K562 (cell line): Measurements from ENCODE around the gene KIF26B. TPM values are rescaled to one million over a fixed set of nuclear protein-coding genes. Genes with fewer than 3 reads are reported as not detected.

Source experiments
- ATAC-seq: fragments of 200-7000 bp; cut with Tn5 transposase; 3 replicates; pipeline ENCODE4 v1.9.1; 2020; ENCODE audit warnings: moderate library complexity
- BruUV-seq: library from RNA; stranded (reverse); fragments of 400-500 nt; replicated peaks from 2 replicates; lab custom pipeline; 2021; lab: Mats Ljungman, UMichigan
- CTCF ChIA-PET: fragments of 300-600 bp; formaldehyde crosslinking; extraction: SDS; loops from one replicate; lab custom pipeline; 2021; ENCODE audit warnings: low intra/inter-chr PET ratio; lab: Yijun Ruan, JAX
- POLR2A ChIA-PET: fragments of 300-600, 350-650 bp; sonication (Branson Sonifier 250); formaldehyde crosslinking; extraction: SDS; loops from one replicate; lab custom pipeline; 2021; ENCODE audit warnings: antibody characterized with exemption, inconsistent platforms; lab: Yijun Ruan, JAX
- DNase-seq, 4 experiments: peaks; one replicate each; pipeline versions ENCODE4 v3.0.0 to v3.0.0-alpha.2; 2011 to 2018; ENCODE audit warnings: low spot score in 3 of 4, mixed read lengths in 3 of 4; ENCODE audit errors: extremely low read depth in 1 of 4
- FAIRE-seq: peaks from 2 replicates; lab custom pipeline; 2011; peaks lifted over from hg19 to GRCh38; lab: Jason Lieb, UNC
- H2AFZ ChIP-seq: 2 replicates; pipeline ENCODE4 v1.6.0; 2011; ENCODE audit warnings: low read depth, low read length, control low read depth, inconsistent platforms
- H3K27ac ChIP-seq: fragments of 200-600 bp; 3 replicates; pipeline ENCODE4 v1.8.0; 2011; ENCODE audit warnings: low read depth, mild to moderate bottlenecking, control low read depth, inconsistent platforms, low read length, moderate library complexity, mixed read lengths; ENCODE audit errors: extremely low read depth
- H3K27me3 ChIP-seq, 2 experiments: fragments of 300-600 bp in 1 of 2; 2 replicates in 1 of 2; 3 replicates in 1 of 2; pipeline versions ENCODE4 v1.6.0 to v1.8.0; 2011; ENCODE audit warnings: inconsistent platforms in 2 of 2, low read length in 2 of 2, mild to moderate bottlenecking in 1 of 2, mixed read lengths in 1 of 2, moderate library complexity in 1 of 2; ENCODE audit not compliant: control insufficient read depth in 2 of 2, insufficient read depth in 2 of 2
- H3K36me3 ChIP-seq: fragments of 300-600 bp; 3 replicates; pipeline ENCODE4 v1.8.0; 2011; ENCODE audit warnings: mild to moderate bottlenecking, low read length, inconsistent platforms; ENCODE audit not compliant: control insufficient read depth, insufficient read depth
- H3K4me1 ChIP-seq, 2 experiments: fragments of 200-600 bp in 1 of 2; replicated peaks in 1 of 2; 2 replicates in 1 of 2; 3 replicates in 1 of 2; pipeline versions ENCODE4 v1.5.1 to v1.8.0; 2011; ENCODE audit warnings: inconsistent platforms in 2 of 2, low read length in 2 of 2, mild to moderate bottlenecking in 1 of 2, mixed read lengths in 1 of 2, moderate library complexity in 1 of 2; ENCODE audit not compliant: control insufficient read depth in 2 of 2, insufficient read depth in 2 of 2
- H3K4me2 ChIP-seq: 2 replicates; pipeline ENCODE4 v1.6.1; 2011; ENCODE audit warnings: low read length, control low read depth, inconsistent platforms, mixed read lengths; ENCODE audit not compliant: insufficient read depth
- H3K4me3 ChIP-seq: fragments of 200-600 bp; sonication (generic), shearing (Covaris generic); 2 replicates; pipeline ENCODE4 v1.5.1; 2016; ENCODE audit warnings: control low read depth, inconsistent platforms
- H3K79me2 ChIP-seq: fragments of 200-600 bp; 3 replicates; pipeline ENCODE4 v1.8.0; 2011; ENCODE audit warnings: low read length, inconsistent platforms; ENCODE audit not compliant: control insufficient read depth, insufficient read depth
- H3K9ac ChIP-seq, 2 experiments: 2 replicates each; pipeline versions ENCODE4 v1.6.0 to v1.6.1; 2011; ENCODE audit warnings: low read depth in 2 of 2, low read length in 2 of 2, control low read depth in 1 of 2, inconsistent platforms in 1 of 2, mild to moderate bottlenecking in 1 of 2, mixed read lengths in 1 of 2; ENCODE audit not compliant: insufficient read depth in 1 of 2
- H3K9me1 ChIP-seq: one replicate; pipeline ENCODE4 v1.6.0; 2011; ENCODE audit warnings: inconsistent platforms, mild to moderate bottlenecking, low read length, moderate library complexity; ENCODE audit not compliant: control insufficient read depth, insufficient read depth
- H3K9me3 ChIP-seq: replicated peaks from 2 replicates; pipeline ENCODE4 v1.5.1; 2011; ENCODE audit warnings: low read depth, low read length, inconsistent platforms; ENCODE audit not compliant: control insufficient read depth, insufficient read depth
- H4K20me1 ChIP-seq: replicated peaks from 2 replicates; pipeline ENCODE4 v1.6.1; 2011; ENCODE audit warnings: low read length, inconsistent platforms, mixed read lengths; ENCODE audit not compliant: control insufficient read depth, insufficient read depth
- HEY1 ChIP-seq: fragments of 250-450 bp; sonication (Bioruptor Pico); IDR thresholded peaks from 2 replicates; pipeline ENCODE4 v1.5.0; 2020; ENCODE audit warnings: mild to moderate bottlenecking, moderate library complexity, borderline replicate concordance
- MBD2 ChIP-seq: sonication (generic); IDR thresholded peaks from 2 replicates; pipeline ENCODE4 v1.6.1; 2016; ENCODE audit warnings: low read depth, borderline replicate concordance
- RBM34 ChIP-seq: fragments of 200-400 bp; formaldehyde crosslinking; IDR thresholded peaks from 2 replicates; pipeline ENCODE4 v1.6.1; 2018; ENCODE audit warnings: low read length, borderline replicate concordance; ENCODE audit not compliant: insufficient read depth
- ZNF408 ChIP-seq: fragments of 250-450 bp; sonication (Bioruptor Pico); IDR thresholded peaks from 2 replicates; pipeline ENCODE4 v1.4.0; 2020; ENCODE audit warnings: low read depth, mild to moderate bottlenecking, moderate library complexity
- ZNF431 ChIP-seq: sonication (generic); formaldehyde crosslinking; IDR thresholded peaks from 2 replicates; pipeline ENCODE4 v1.8.0; 2022; ENCODE audit warnings: mild to moderate bottlenecking, missing genetic modification reagents
- ZSCAN32 ChIP-seq: fragments of 450-650 bp; formaldehyde crosslinking; IDR thresholded peaks from 2 replicates; pipeline ENCODE4 v1.4.0; 2020; ENCODE audit warnings: mild to moderate bottlenecking, moderate library complexity
- WGBS: fragments of 100-300 bp; shearing (Covaris generic); methylation state at CpG from one replicate; pipeline ENCODE4 v1.1.6; 2016; ENCODE audit warnings: low coverage, mixed read lengths; ENCODE audit not compliant: insufficient coverage; ENCODE audit errors: missing lambda C conversion rate; 5-methylcytosine and 5-hydroxymethylcytosine counted together
- in situ Hi-C: fragments of 300-500 bp; cut with MboI; formaldehyde crosslinking; loops from 4 replicates; pipeline ENCODE4 v1.15.0; 2018; ENCODE audit warnings: inconsistent platforms, mixed read lengths
- intact Hi-C: fragments of 100-400 bp; cut with micrococcal nuclease; formaldehyde crosslinking; loops from 2 replicates; pipeline ENCODE4 v1.14.2; 2022
- polyA plus RNA-seq, 8 experiments: library from polyadenylated mRNA; depleted of rRNA in 4 of 8; stranded (reverse) in 5 of 8; unstranded in 3 of 8; fragments of >200 nt; fragmentation: Nextera tagmentation in 2 of 8; fragmentation: Illumina TruSeq in 1 of 8; extraction: Ambion mirVana in 2 of 8; extraction: Trizol in 1 of 8; gene quantifications; 2 replicates each; pipeline versions ENCODE4 v1.2.1 to v1.2.3, GENCODE V29; 2011 to 2014; ENCODE audit warnings: inconsistent platforms in 1 of 8, missing spikeins in 1 of 8
- total RNA-seq, 7 experiments: library from RNA; depleted of rRNA in 6 of 7; stranded (reverse); fragments of >200 nt in 6 of 7; fragmentation: Illumina TruSeq in 2 of 7; extraction: Trizol in 2 of 7; gene quantifications; 2 replicates each; pipeline versions ENCODE4 v1.2.1 to v1.2.3, GENCODE V29; 2011 to 2021; ENCODE audit warnings: low replicate concordance in 1 of 7
- TF ChIP-seq, protein P1 (sequence below), 2 experiments: fragments of 450-650 bp; IDR thresholded peaks; 2 replicates each; pipeline ENCODE4 v1.6.1; 2018; ENCODE audit warnings: mild to moderate bottlenecking in 2 of 2, low read depth in 1 of 2; ENCODE audit not compliant: partially characterized antibody in 2 of 2
- TF ChIP-seq, protein P2 (sequence below): IDR thresholded peaks from 2 replicates; pipeline ENCODE4 v1.6.1; 2012; ENCODE audit warnings: low read depth, low read length, improper control_type of control experiment, borderline replicate concordance
- TF ChIP-seq, protein P3 (sequence below): fragments of 450-650 bp; formaldehyde crosslinking; IDR thresholded peaks from 2 replicates; pipeline ENCODE4 v1.4.0; 2022; ENCODE audit warnings: missing genetic modification characterization
- TF ChIP-seq, protein P4 (sequence below): fragments of 450-650 bp; IDR thresholded peaks from 2 replicates; pipeline ENCODE4 v1.6.1; 2016; ENCODE audit warnings: missing biosample characterization, missing genetic modification characterization

Gene KIF26B
- total and polyA plus RNA-seq, 9 of the 15 experiments (the other 6 are each of a cell fraction or from before 2014, with no cell fraction given) = 0.02 to 0.08 (median 0.03) TPM; not detected in 6

DNA sequence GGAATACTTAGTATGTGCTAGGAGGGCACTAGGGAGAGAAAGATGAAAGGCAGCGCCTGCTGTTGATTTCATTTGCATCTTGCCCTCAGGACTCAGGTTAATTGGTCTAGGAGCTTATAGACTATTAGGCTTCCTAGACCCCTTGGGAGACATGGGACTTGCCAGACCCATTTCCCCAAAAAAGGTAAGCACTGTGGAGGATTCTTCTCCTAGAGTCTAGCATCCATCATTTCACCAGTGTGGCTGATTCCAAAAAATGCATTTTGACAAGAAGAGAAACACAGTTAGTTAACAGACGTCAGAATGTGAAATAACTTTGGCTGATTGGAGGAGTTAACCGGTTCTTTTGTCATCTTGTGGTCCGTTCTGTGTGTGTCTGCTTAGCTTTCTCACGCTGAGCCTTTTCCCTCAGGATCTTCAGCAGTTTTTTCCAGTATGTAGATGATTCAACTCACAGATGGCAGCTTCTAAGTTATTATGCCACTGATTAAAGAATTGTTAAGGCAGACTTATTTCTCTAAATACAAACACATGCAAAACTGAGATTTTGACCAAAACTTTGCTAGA lies 108.8 kb downstream of the KIF26B start:
- FAIRE-seq (no peak), ATAC-seq (no peak), DNase-seq (no peak)
- Histone ChIP-seq H3K4me1 (no peaks in the 10 kb centered on the region), H3K27ac (no peak overlapping the region), H3K9me3 (no peaks in the 10 kb centered on the region), H3K4me3 (no peak overlapping the region), H3K9ac (no peak overlapping the region), H3K36me3 (no peaks in the 10 kb centered on the region), H3K27me3 (peaks cover 43 to 67% of the 10 kb centered on the region in 2 experiments), H4K20me1 (no peaks in the 10 kb centered on the region), H3K9me1 (no peaks in the 10 kb centered on the region), H3K79me2 (no peaks in the 10 kb centered on the region), H3K4me2 (no peak overlapping the region), H2AFZ (no peak overlapping the region)
- ChIA-PET CTCF (no interaction called here), POLR2A (interaction anchor here (0.6 kb wide), 1 partner anchor 291 kb away, joined by 3 read pairs; no protein-coding TSS in a partner anchor)
- no TSS peak for BruUV-seq
- TF ChIP-seq, protein P1, sequence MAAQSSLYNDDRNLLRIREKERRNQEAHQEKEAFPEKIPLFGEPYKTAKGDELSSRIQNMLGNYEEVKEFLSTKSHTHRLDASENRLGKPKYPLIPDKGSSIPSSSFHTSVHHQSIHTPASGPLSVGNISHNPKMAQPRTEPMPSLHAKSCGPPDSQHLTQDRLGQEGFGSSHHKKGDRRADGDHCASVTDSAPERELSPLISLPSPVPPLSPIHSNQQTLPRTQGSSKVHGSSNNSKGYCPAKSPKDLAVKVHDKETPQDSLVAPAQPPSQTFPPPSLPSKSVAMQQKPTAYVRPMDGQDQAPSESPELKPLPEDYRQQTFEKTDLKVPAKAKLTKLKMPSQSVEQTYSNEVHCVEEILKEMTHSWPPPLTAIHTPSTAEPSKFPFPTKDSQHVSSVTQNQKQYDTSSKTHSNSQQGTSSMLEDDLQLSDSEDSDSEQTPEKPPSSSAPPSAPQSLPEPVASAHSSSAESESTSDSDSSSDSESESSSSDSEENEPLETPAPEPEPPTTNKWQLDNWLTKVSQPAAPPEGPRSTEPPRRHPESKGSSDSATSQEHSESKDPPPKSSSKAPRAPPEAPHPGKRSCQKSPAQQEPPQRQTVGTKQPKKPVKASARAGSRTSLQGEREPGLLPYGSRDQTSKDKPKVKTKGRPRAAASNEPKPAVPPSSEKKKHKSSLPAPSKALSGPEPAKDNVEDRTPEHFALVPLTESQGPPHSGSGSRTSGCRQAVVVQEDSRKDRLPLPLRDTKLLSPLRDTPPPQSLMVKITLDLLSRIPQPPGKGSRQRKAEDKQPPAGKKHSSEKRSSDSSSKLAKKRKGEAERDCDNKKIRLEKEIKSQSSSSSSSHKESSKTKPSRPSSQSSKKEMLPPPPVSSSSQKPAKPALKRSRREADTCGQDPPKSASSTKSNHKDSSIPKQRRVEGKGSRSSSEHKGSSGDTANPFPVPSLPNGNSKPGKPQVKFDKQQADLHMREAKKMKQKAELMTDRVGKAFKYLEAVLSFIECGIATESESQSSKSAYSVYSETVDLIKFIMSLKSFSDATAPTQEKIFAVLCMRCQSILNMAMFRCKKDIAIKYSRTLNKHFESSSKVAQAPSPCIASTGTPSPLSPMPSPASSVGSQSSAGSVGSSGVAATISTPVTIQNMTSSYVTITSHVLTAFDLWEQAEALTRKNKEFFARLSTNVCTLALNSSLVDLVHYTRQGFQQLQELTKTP (IDR thresholded peaks at IDR 0.05; ENCODE audit: low read depth in 1 of 2, partially characterized antibody in 2 of 2) = no peak
- no peak for TF ChIP-seq HEY1
- TF ChIP-seq RBM34 = no peak
- no peak for TF ChIP-seq ZNF408 (CRISPR knock-in tag)
- TF ChIP-seq ZSCAN32 (CRISPR knock-in tag) = no peak
- TF ChIP-seq, protein P2, sequence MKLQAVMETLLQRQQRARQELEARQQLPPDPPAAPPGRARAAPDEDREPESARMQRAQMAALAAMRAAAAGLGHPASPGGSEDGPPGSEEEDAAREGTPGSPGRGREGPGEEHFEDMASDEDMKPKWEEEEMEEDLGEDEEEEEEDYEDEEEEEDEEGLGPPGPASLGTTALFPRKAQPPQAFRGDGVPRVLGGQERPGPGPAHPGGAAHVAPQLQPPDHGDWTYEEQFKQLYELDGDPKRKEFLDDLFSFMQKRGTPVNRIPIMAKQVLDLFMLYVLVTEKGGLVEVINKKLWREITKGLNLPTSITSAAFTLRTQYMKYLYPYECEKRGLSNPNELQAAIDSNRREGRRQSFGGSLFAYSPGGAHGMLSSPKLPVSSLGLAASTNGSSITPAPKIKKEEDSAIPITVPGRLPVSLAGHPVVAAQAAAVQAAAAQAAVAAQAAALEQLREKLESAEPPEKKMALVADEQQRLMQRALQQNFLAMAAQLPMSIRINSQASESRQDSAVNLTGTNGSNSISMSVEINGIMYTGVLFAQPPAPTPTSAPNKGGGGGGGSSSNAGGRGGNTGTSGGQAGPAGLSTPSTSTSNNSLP = no peak
- no peak for TF ChIP-seq MBD2
- TF ChIP-seq, protein P3, sequence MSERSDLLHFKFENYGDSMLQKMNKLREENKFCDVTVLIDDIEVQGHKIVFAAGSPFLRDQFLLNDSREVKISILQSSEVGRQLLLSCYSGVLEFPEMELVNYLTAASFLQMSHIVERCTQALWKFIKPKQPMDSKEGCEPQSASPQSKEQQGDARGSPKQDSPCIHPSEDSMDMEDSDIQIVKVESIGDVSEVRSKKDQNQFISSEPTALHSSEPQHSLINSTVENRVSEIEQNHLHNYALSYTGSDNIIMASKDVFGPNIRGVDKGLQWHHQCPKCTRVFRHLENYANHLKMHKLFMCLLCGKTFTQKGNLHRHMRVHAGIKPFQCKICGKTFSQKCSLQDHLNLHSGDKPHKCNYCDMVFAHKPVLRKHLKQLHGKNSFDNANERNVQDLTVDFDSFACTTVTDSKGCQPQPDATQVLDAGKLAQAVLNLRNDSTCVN (CRISPR knock-in tag) = no peak
- TF ChIP-seq ZNF431 (CRISPR knock-in tag) = no peak
- TF ChIP-seq, protein P4, sequence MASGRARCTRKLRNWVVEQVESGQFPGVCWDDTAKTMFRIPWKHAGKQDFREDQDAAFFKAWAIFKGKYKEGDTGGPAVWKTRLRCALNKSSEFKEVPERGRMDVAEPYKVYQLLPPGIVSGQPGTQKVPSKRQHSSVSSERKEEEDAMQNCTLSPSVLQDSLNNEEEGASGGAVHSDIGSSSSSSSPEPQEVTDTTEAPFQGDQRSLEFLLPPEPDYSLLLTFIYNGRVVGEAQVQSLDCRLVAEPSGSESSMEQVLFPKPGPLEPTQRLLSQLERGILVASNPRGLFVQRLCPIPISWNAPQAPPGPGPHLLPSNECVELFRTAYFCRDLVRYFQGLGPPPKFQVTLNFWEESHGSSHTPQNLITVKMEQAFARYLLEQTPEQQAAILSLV (tag) = no peak
- intact Hi-C loops (no loop called here), in situ Hi-C loops (no loop called here)
- 1% methylated on average over 4 of the region's 5 CpGs for WGBS
